GM23338 (cell line): ENCODE data around the gene MRRF. TPM values are rescaled to one million over a fixed set of nuclear protein-coding genes. Genes with fewer than 3 reads are reported as not detected.
A peak's percentile ranks its signal among the peaks of the same experiment; 100 is the strongest.

Experiments used
- ATAC-seq: fragments of 200-7000 bp; cut with Tn5 transposase; 3 replicates; pipeline ENCODE4 v1.9.1; 2020
- DNase-seq: peaks from one replicate; pipeline ENCODE4 v3.0.0-alpha.2; 2015; ENCODE audit warnings: low spot score
- H2AFZ ChIP-seq: fragments of 200-600 bp; sonication (generic); 2 replicates; pipeline ENCODE4 v1.8.0; 2016; ENCODE audit warnings: antibody characterized with exemption, mild to moderate bottlenecking, moderate library complexity
- H3F3A ChIP-seq: fragments of 200-600 bp; sonication (generic); replicated peaks from 2 replicates; pipeline ENCODE4 v1.8.0; 2017; ENCODE audit warnings: antibody characterized with exemption, mixed run types, low read depth
- H3K27ac ChIP-seq: fragments of 200-600 bp; sonication (generic); 2 replicates; pipeline ENCODE4 v1.6.1; 2016; ENCODE audit warnings: low read depth
- H3K27me3 ChIP-seq: fragments of 200-600 bp; sonication (generic); 2 replicates; pipeline ENCODE4 v1.8.0; 2016; ENCODE audit warnings: mild to moderate bottlenecking, mixed run types, moderate library complexity; ENCODE audit not compliant: insufficient read depth
- H3K36me3 ChIP-seq: fragments of 200-600 bp; sonication (generic); 2 replicates; pipeline ENCODE4 v1.8.0; 2016; ENCODE audit warnings: mild to moderate bottlenecking; ENCODE audit not compliant: insufficient read depth
- H3K4me1 ChIP-seq: fragments of 200-600 bp; sonication (generic); 2 replicates; pipeline ENCODE4 v1.8.0; 2016; ENCODE audit warnings: mild to moderate bottlenecking, moderate library complexity; ENCODE audit not compliant: insufficient read depth
- H3K4me2 ChIP-seq: fragments of 200-600 bp; sonication (generic); 2 replicates; pipeline ENCODE4 v1.7.1; 2017; ENCODE audit warnings: mixed run types
- H3K4me3 ChIP-seq: fragments of 200-600 bp; sonication (generic); 2 replicates; pipeline ENCODE4 v1.6.1; 2016; ENCODE audit warnings: mixed run types
- H3K79me2 ChIP-seq: fragments of 200-600 bp; sonication (generic); replicated peaks from 2 replicates; pipeline ENCODE4 v1.8.0; 2017; ENCODE audit warnings: mild to moderate bottlenecking; ENCODE audit not compliant: insufficient read depth
- H3K9me2 ChIP-seq: fragments of 200-600 bp; sonication (generic); 2 replicates; pipeline ENCODE4 v1.8.0; 2017; ENCODE audit not compliant: insufficient read depth
- H4K20me1 ChIP-seq: fragments of 200-600 bp; sonication (generic); replicated peaks from 2 replicates; pipeline ENCODE4 v1.8.0; 2017; ENCODE audit warnings: mild to moderate bottlenecking; ENCODE audit not compliant: insufficient read depth
- H3K27ac Mint-ChIP-seq: 2 replicates; pipeline ENCODE4 v1.8.0; 2020; ENCODE audit warnings: inconsistent platforms, mild to moderate bottlenecking, moderate library complexity, mixed read lengths
- H3K27me3 Mint-ChIP-seq: 3 replicates; pipeline ENCODE4 v1.8.0; 2022; ENCODE audit warnings: low read depth, mild to moderate bottlenecking, moderate library complexity, mixed read lengths, inconsistent platforms; ENCODE audit not compliant: insufficient read depth, poor library complexity
- H3K36me3 Mint-ChIP-seq: 3 replicates; pipeline ENCODE4 v1.8.0; 2021; ENCODE audit warnings: low read depth, mild to moderate bottlenecking, inconsistent platforms, moderate library complexity, mixed read lengths
- H3K4me1 Mint-ChIP-seq: 3 replicates; pipeline ENCODE4 v1.8.0; 2020; ENCODE audit warnings: mild to moderate bottlenecking, inconsistent platforms, mixed read lengths
- H3K4me3 Mint-ChIP-seq: 3 replicates; pipeline ENCODE4 v1.8.0; 2021; ENCODE audit warnings: moderate library complexity, mild to moderate bottlenecking, inconsistent platforms, mixed read lengths
- H3K9me3 Mint-ChIP-seq: 3 replicates; pipeline ENCODE4 v1.8.0; 2020; ENCODE audit warnings: moderate library complexity, mild to moderate bottlenecking, inconsistent platforms, mixed read lengths
- CREB1 ChIP-seq: fragments of 250-450 bp; sonication (Bioruptor Pico); IDR thresholded peaks from 2 replicates; pipeline ENCODE4 v1.5.0; 2020; ENCODE audit warnings: low read depth, mild to moderate bottlenecking, moderate library complexity
- CTCF ChIP-seq, 2 experiments: fragments of 200-600 bp in 1 of 2; sonication (generic) in 1 of 2; conservative IDR thresholded peaks; 2 replicates each; pipeline versions ENCODE4 v1.5.1 to v1.6.1; 2016 to 2017; ENCODE audit warnings: antibody characterized with exemption in 2 of 2, low read depth in 2 of 2, mild to moderate bottlenecking in 2 of 2, moderate library complexity in 1 of 2
- ETS1 ChIP-seq: IDR thresholded peaks from 2 replicates; pipeline ENCODE4 v1.6.1; 2016; ENCODE audit warnings: antibody characterized with exemption
- EZH2 ChIP-seq: fragments of 200-600 bp; sonication (generic); IDR thresholded peaks from one replicate; pipeline ENCODE4 v1.8.0; 2017; ENCODE audit warnings: antibody characterized with exemption, mild to moderate bottlenecking, low read depth; ENCODE audit not compliant: unreplicated experiment
- EZH2phosphoT487 ChIP-seq: fragments of 200-600 bp; sonication (generic); IDR thresholded peaks from one replicate; pipeline ENCODE4 v1.8.1; 2018; ENCODE audit warnings: antibody characterized with exemption; ENCODE audit not compliant: unreplicated experiment
- JUNB ChIP-seq: IDR thresholded peaks from one replicate; pipeline ENCODE4 v1.6.1; 2016; ENCODE audit warnings: antibody characterized with exemption; ENCODE audit not compliant: unreplicated experiment
- NANOG ChIP-seq: IDR thresholded peaks from 2 replicates; pipeline ENCODE4 v1.6.1; 2016; ENCODE audit warnings: antibody characterized with exemption, borderline replicate concordance
- POLR2AphosphoS5 ChIP-seq: IDR thresholded peaks from 2 replicates; pipeline ENCODE4 v1.6.1; 2016; ENCODE audit warnings: antibody characterized with exemption, low read depth
- STAT1 ChIP-seq: IDR thresholded peaks from one replicate; pipeline ENCODE4 v1.6.1; 2016; ENCODE audit warnings: antibody characterized with exemption; ENCODE audit not compliant: unreplicated experiment
- ZNF114 ChIP-seq: fragments of 250-450 bp; sonication (Bioruptor Pico); IDR thresholded peaks from 2 replicates; pipeline ENCODE4 v1.5.0; 2020; ENCODE audit warnings: mild to moderate bottlenecking, moderate library complexity
- ZNF331 ChIP-seq: fragments of 250-450 bp; sonication (Bioruptor Pico); IDR thresholded peaks from 2 replicates; pipeline ENCODE4 v1.5.0; 2020; ENCODE audit warnings: low read depth, mild to moderate bottlenecking, moderate library complexity
- polyA plus RNA-seq: library from polyadenylated mRNA; unstranded; fragments of >200 nt; fragmentation: Nextera tagmentation; extraction: Ambion mirVana; gene quantifications from 2 replicates; pipeline ENCODE4 v1.2.1, GENCODE V29; 2016
- total RNA-seq: library from RNA; depleted of rRNA; stranded (reverse); fragments of >200 nt; shearing (Covaris generic); gene quantifications from 2 replicates; pipeline ENCODE4 v1.2.3, GENCODE V29; 2014
- TF ChIP-seq, protein P1 (sequence below): fragments of 250-450 bp; sonication (Bioruptor Pico); IDR thresholded peaks from 2 replicates; pipeline ENCODE4 v1.5.0; 2020; ENCODE audit warnings: mild to moderate bottlenecking, moderate library complexity
- TF ChIP-seq, protein P2 (sequence below): IDR thresholded peaks from one replicate; pipeline ENCODE4 v1.6.1; 2018; ENCODE audit warnings: antibody characterized with exemption; ENCODE audit not compliant: unreplicated experiment

MRRF gene
- total and polyA plus RNA-seq, 2 experiments from 2014 or later = 27.8 to 32.7 TPM

DNA sequence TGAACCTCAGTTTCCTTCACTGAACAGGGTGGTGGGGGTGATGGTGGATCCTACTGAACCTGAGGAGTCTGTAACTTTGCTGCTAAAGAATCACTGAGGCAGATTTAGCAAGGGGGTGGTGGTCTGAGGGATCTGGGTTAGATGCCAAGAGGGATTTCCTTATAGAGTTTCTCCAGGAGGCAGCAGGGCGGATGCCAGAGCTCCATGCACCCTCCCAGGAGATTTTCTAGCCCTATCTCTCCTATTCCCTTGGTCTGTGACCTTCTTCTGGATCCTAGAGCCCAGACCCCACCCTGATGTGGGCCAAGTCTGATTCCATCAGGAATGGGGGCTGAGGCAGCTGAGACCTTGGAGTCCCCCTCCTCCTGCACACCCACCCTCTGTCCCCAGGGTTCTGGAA lies 112.1 kb downstream of the MRRF start:
- Mint-ChIP-seq H3K27me3 (peaks cover 33% of the 10 kb centered on the region), H3K4me3 (no peak overlapping the region), H3K4me1 (peaks cover 42% of the 10 kb centered on the region), H3K36me3 (no peaks in the 10 kb centered on the region; the same call in 1 of the 3 replicates), H3K27ac (no peak overlapping the region), H3K9me3 (peaks cover 5% of the 10 kb centered on the region; the same call in 2 of the 3 replicates)
- Histone ChIP-seq H3K9me2 (no peaks in the 10 kb centered on the region), H3K36me3 (no peaks in the 10 kb centered on the region), H3K4me2 (peak overlapping the region; percentile 26; the same call in 1 of the 2 replicates), H3K79me2 (no peaks in the 10 kb centered on the region), H3K4me1 (peaks cover 24% of the 10 kb centered on the region; the same call in 1 of the 2 replicates), H2AFZ (no peak overlapping the region), H3K27me3 (peaks cover 36% of the 10 kb centered on the region), H4K20me1 (no peaks in the 10 kb centered on the region), H3K4me3 (no peak overlapping the region), H3K27ac (no peak overlapping the region), H3F3A (no peaks in the 10 kb centered on the region)
- DNase-seq = no peak
- no peak for ATAC-seq
- TF ChIP-seq CTCF (conservative IDR thresholded peaks at IDR 0.05; ENCODE audit: low read depth in 2 of 2) = no peak
- no peak for TF ChIP-seq ETS1
- TF ChIP-seq, protein P1, sequence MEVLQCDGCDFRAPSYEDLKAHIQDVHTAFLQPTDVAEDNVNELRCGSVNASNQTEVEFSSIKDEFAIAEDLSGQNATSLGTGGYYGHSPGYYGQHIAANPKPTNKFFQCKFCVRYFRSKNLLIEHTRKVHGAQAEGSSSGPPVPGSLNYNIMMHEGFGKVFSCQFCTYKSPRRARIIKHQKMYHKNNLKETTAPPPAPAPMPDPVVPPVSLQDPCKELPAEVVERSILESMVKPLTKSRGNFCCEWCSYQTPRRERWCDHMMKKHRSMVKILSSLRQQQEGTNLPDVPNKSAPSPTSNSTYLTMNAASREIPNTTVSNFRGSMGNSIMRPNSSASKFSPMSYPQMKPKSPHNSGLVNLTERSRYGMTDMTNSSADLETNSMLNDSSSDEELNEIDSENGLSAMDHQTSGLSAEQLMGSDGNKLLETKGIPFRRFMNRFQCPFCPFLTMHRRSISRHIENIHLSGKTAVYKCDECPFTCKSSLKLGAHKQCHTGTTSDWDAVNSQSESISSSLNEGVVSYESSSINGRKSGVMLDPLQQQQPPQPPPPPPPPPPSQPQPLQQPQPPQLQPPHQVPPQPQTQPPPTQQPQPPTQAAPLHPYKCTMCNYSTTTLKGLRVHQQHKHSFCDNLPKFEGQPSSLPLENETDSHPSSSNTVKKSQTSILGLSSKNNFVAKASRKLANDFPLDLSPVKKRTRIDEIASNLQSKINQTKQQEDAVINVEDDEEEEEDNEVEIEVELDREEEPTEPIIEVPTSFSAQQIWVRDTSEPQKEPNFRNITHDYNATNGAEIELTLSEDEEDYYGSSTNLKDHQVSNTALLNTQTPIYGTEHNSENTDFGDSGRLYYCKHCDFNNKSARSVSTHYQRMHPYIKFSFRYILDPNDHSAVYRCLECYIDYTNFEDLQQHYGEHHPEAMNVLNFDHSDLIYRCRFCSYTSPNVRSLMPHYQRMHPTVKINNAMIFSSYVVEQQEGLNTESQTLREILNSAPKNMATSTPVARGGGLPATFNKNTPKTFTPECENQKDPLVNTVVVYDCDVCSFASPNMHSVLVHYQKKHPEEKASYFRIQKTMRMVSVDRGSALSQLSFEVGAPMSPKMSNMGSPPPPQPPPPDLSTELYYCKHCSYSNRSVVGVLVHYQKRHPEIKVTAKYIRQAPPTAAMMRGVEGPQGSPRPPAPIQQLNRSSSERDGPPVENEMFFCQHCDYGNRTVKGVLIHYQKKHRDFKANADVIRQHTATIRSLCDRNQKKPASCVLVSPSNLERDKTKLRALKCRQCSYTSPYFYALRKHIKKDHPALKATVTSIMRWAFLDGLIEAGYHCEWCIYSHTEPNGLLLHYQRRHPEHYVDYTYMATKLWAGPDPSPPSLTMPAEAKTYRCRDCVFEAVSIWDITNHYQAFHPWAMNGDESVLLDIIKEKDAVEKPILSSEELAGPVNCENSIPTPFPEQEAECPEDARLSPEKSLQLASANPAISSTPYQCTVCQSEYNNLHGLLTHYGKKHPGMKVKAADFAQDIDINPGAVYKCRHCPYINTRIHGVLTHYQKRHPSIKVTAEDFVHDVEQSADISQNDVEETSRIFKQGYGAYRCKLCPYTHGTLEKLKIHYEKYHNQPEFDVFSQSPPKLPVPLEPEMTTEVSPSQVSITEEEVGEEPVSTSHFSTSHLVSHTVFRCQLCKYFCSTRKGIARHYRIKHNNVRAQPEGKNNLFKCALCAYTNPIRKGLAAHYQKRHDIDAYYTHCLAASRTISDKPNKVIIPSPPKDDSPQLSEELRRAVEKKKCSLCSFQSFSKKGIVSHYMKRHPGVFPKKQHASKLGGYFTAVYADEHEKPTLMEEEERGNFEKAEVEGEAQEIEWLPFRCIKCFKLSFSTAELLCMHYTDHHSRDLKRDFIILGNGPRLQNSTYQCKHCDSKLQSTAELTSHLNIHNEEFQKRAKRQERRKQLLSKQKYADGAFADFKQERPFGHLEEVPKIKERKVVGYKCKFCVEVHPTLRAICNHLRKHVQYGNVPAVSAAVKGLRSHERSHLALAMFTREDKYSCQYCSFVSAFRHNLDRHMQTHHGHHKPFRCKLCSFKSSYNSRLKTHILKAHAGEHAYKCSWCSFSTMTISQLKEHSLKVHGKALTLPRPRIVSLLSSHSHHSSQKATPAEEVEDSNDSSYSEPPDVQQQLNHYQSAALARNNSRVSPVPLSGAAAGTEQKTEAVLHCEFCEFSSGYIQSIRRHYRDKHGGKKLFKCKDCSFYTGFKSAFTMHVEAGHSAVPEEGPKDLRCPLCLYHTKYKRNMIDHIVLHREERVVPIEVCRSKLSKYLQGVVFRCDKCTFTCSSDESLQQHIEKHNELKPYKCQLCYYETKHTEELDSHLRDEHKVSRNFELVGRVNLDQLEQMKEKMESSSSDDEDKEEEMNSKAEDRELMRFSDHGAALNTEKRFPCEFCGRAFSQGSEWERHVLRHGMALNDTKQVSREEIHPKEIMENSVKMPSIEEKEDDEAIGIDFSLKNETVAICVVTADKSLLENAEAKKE (CRISPR knock-in tag) = no peak
- TF ChIP-seq EZH2phosphoT487 = no peak
- no peak for TF ChIP-seq ZNF331 (CRISPR knock-in tag)
- no peak for TF ChIP-seq NANOG
- TF ChIP-seq ZNF114 (CRISPR knock-in tag) = no peak
- no peak for TF ChIP-seq CREB1
- TF ChIP-seq STAT1 = no peak
- TF ChIP-seq, protein P2, sequence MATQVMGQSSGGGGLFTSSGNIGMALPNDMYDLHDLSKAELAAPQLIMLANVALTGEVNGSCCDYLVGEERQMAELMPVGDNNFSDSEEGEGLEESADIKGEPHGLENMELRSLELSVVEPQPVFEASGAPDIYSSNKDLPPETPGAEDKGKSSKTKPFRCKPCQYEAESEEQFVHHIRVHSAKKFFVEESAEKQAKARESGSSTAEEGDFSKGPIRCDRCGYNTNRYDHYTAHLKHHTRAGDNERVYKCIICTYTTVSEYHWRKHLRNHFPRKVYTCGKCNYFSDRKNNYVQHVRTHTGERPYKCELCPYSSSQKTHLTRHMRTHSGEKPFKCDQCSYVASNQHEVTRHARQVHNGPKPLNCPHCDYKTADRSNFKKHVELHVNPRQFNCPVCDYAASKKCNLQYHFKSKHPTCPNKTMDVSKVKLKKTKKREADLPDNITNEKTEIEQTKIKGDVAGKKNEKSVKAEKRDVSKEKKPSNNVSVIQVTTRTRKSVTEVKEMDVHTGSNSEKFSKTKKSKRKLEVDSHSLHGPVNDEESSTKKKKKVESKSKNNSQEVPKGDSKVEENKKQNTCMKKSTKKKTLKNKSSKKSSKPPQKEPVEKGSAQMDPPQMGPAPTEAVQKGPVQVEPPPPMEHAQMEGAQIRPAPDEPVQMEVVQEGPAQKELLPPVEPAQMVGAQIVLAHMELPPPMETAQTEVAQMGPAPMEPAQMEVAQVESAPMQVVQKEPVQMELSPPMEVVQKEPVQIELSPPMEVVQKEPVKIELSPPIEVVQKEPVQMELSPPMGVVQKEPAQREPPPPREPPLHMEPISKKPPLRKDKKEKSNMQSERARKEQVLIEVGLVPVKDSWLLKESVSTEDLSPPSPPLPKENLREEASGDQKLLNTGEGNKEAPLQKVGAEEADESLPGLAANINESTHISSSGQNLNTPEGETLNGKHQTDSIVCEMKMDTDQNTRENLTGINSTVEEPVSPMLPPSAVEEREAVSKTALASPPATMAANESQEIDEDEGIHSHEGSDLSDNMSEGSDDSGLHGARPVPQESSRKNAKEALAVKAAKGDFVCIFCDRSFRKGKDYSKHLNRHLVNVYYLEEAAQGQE = no peak
- no peak for TF ChIP-seq POLR2AphosphoS5
- TF ChIP-seq EZH2 = no peak
- no peak for TF ChIP-seq JUNB
